GM21423 (cell line): ENCODE results near the gene ROBO1.

Source experiments
- ATAC-seq: cut with Tn5 transposase; IDR thresholded peaks from one replicate; pipeline ENCODE4 v1.9.1; 2021; ENCODE audit warnings: mild to moderate bottlenecking, moderate library complexity; ENCODE audit not compliant: unreplicated experiment

Gene ROBO1

GRCh38 chr3:78992830-78993229 is 775.0 kb downstream of the ROBO1 start:
- no peak for ATAC-seq

- ATAC-seq = no peak
These were observed 775.4 kb downstream of the ROBO1 start for GRCh38 chr3:78992400-78992799.

- no peak for ATAC-seq
These were observed 776.1 kb downstream of the ROBO1 start for GRCh38 chr3:78991656-78992055.

- no peak for ATAC-seq
These were observed 777.6 kb downstream of the ROBO1 start for GRCh38 chr3:78990156-78990555.

- ATAC-seq = no peak
These were observed 779.5 kb downstream of the ROBO1 start for GRCh38 chr3:78988324-78988723.

GRCh38 chr3:78986416-78987101 is 781.2 kb downstream of the ROBO1 start:
- ATAC-seq = no peak

GRCh38 chr3:78985981-78986380 is 781.8 kb downstream of the ROBO1 start:
- no peak for ATAC-seq

GRCh38 chr3:78979028-78979427 is 788.8 kb downstream of the ROBO1 start:
- no peak for ATAC-seq

- no peak for ATAC-seq
These were observed 789.8 kb downstream of the ROBO1 start for GRCh38 chr3:78978037-78978436.

- ATAC-seq = no peak
These were observed 790.7 kb downstream of the ROBO1 start for GRCh38 chr3:78977073-78977472.

- ATAC-seq = no peak
These were observed 791.6 kb downstream of the ROBO1 start for GRCh38 chr3:78976200-78976599.

GRCh38 chr3:78974181-78974790 is 793.5 kb downstream of the ROBO1 start:
- no peak for ATAC-seq

GRCh38 chr3:78972617-78973301 is 795.0 kb downstream of the ROBO1 start:
- no peak for ATAC-seq

- ATAC-seq = no peak
These were observed 797.1 kb downstream of the ROBO1 start for GRCh38 chr3:78970656-78971055.

- ATAC-seq = no peak
These were observed 798.3 kb downstream of the ROBO1 start for GRCh38 chr3:78969483-78969882.

GRCh38 chr3:78967061-78967460 is 800.7 kb downstream of the ROBO1 start:
- ATAC-seq = no peak

GRCh38 chr3:78963771-78964170 is 804.0 kb downstream of the ROBO1 start:
- ATAC-seq = no peak

- ATAC-seq = no peak
These were observed 810.3 kb downstream of the ROBO1 start for GRCh38 chr3:78957456-78957855.

- ATAC-seq = no peak
These were observed 816.4 kb downstream of the ROBO1 start for GRCh38 chr3:78951342-78951945.

- ATAC-seq = no peak
These were observed 826.2 kb downstream of the ROBO1 start for GRCh38 chr3:78941587-78941986.

- no peak for ATAC-seq
These were observed 827.2 kb downstream of the ROBO1 start for GRCh38 chr3:78940626-78941025.

GRCh38 chr3:78940128-78940527 is 827.7 kb downstream of the ROBO1 start:
- ATAC-seq = no peak
